ENCODE measurements around the gene BCAS1. TPM values are rescaled to one million over a fixed set of nuclear protein-coding genes. Genes with fewer than 3 reads are reported as not detected.

Gene BCAS1
- total RNA-seq, 4 donors from 2014 or later: 0.32 TPM; not detected in 3

- no peak overlapping the region for H3K4me3 ChIP-seq
- in situ Hi-C loops (cut with MboI; ENCODE audit: low sequenced_read_pairs in 4 of 4) (loop anchor here in 3 of 4 donors (5.0 to 10.0 kb wide), 3 partner anchors 122 to 368 kb away; no protein-coding TSS in a partner anchor), intact Hi-C loops (cut with DNase I; ENCODE audit: low total_unique reads) (no loop called here)
- H3K36me3 ChIP-seq: no peaks in the 10 kb centered on the region
- H3K4me1 ChIP-seq: peaks cover 20% of the 10 kb centered on the region in 2 donors
- no peaks in the 10 kb centered on the region for H3K9me3 ChIP-seq
- no peak for TF ChIP-seq CTCF (IDR thresholded peaks at IDR 0.05 in 4 of 5, conservative IDR thresholded peaks at IDR 0.05 in 1 of 5)
- TF ChIP-seq POLR2A (IDR thresholded peaks at IDR 0.05): no peak
- H3K27ac ChIP-seq: no peak overlapping the region
- DNase-seq (no peak), ATAC-seq (no peak)
- H3K27me3 ChIP-seq: no peaks in the 10 kb centered on the region
Measured at GRCh38 chr20:53942472-53942816, 128.0 kb downstream of the BCAS1 start.

- intact Hi-C loops (cut with DNase I; ENCODE audit: low total_unique reads) (loop anchor here (1.0 kb wide), 1 partner anchor 365 kb away; no protein-coding TSS in a partner anchor), in situ Hi-C loops (cut with MboI; ENCODE audit: low sequenced_read_pairs in 4 of 4) (loop anchor here in 3 of 4 donors (5.0 to 10.0 kb wide), 3 partner anchors 123 to 367 kb away; no protein-coding TSS in a partner anchor)
- peaks cover 20% of the 10 kb centered on the region in 2 donors for H3K4me1 ChIP-seq
- no peaks in the 10 kb centered on the region for H3K9me3 ChIP-seq
- no peaks in the 10 kb centered on the region for H3K27me3 ChIP-seq
- ATAC-seq: no peak
- TF ChIP-seq POLR2A (IDR thresholded peaks at IDR 0.05) (no peak), CTCF (IDR thresholded peaks at IDR 0.05 in 4 of 5, conservative IDR thresholded peaks at IDR 0.05 in 1 of 5) (no peak)
- no peak overlapping the region for H3K4me3 ChIP-seq
- no peak overlapping the region for H3K27ac ChIP-seq
- no peak for DNase-seq
- no peaks in the 10 kb centered on the region for H3K36me3 ChIP-seq
Measured at GRCh38 chr20:53941680-53942471, 128.5 kb downstream of the BCAS1 start.

- no peaks in the 10 kb centered on the region for H3K27me3 ChIP-seq
- H3K9me3 ChIP-seq: no peaks in the 10 kb centered on the region
- H3K27ac ChIP-seq: peak overlapping the region in 2 of 4 donors; percentile 71 to 73
- peaks cover 20% of the 10 kb centered on the region in 2 donors for H3K4me1 ChIP-seq
- ATAC-seq (no peak), DNase-seq (no peak)
- intact Hi-C loops (cut with DNase I; ENCODE audit: low total_unique reads) (loop anchor here (1.0 kb wide), 1 partner anchor 364 kb away; no protein-coding TSS in a partner anchor), in situ Hi-C loops (cut with MboI; ENCODE audit: low sequenced_read_pairs in 4 of 4) (loop anchor here in 3 of 4 donors (5.0 to 10.0 kb wide), 3 partner anchors 124 to 366 kb away; no protein-coding TSS in a partner anchor)
- peak overlapping the region in 1 of 4 donors; percentile 12 for H3K4me3 ChIP-seq
- TF ChIP-seq POLR2A (IDR thresholded peaks at IDR 0.05) (no peak), CTCF (IDR thresholded peaks at IDR 0.05 in 4 of 5, conservative IDR thresholded peaks at IDR 0.05 in 1 of 5) (no peak)
- no peaks in the 10 kb centered on the region for H3K36me3 ChIP-seq
Measured at GRCh38 chr20:53940907-53941545, 129.4 kb downstream of the BCAS1 start.

- no peak for TF ChIP-seq CTCF (IDR thresholded peaks at IDR 0.05 in 4 of 5, conservative IDR thresholded peaks at IDR 0.05 in 1 of 5)
- TF ChIP-seq POLR2A (IDR thresholded peaks at IDR 0.05): no peak
- DNase-seq (no peak), ATAC-seq (no peak)
- in situ Hi-C loops (cut with MboI; ENCODE audit: low sequenced_read_pairs in 4 of 4): loop anchor here in 3 of 4 donors (5.0 to 10.0 kb wide), 3 partner anchors 124 to 366 kb away; no protein-coding TSS in a partner anchor
- Histone ChIP-seq H3K36me3 (no peaks in the 10 kb centered on the region), H3K4me1 (peaks cover 20% of the 10 kb centered on the region in 2 donors), H3K4me3 (peak overlapping the region in 1 of 4 donors; percentile 20), H3K27me3 (no peaks in the 10 kb centered on the region), H3K27ac (peak overlapping the region; percentile 35 to 73 (median 66)), H3K9me3 (no peaks in the 10 kb centered on the region)
- intact Hi-C loops (cut with DNase I; ENCODE audit: low total_unique reads): no loop called here
Measured at GRCh38 chr20:53940360-53940702, 130.1 kb downstream of the BCAS1 start.
